Mesenchymal stem cell (in vitro differentiated cells and primary cell): ENCODE results near the gene RUNX1.

ENCODE experiments used
- DNase-seq: peaks from one replicate; pipeline ENCODE4 v3.0.0-alpha.2; 2013
- H2AFZ ChIP-seq: one replicate; pipeline ENCODE4 v1.6.1; 2013; ENCODE audit warnings: low read depth, mild to moderate bottlenecking, control low read depth, inconsistent platforms, low read length, moderate library complexity
- H2AK5ac ChIP-seq: 2 replicates; pipeline ENCODE4 v1.6.1; 2013; ENCODE audit warnings: low read length, moderate library complexity, mild to moderate bottlenecking, inconsistent platforms; ENCODE audit not compliant: severe bottlenecking
- H2BK120ac ChIP-seq: one replicate; pipeline ENCODE4 v1.6.1; 2013; ENCODE audit warnings: low read depth, mild to moderate bottlenecking, inconsistent platforms, low read length, moderate library complexity
- H2BK12ac ChIP-seq, 2 experiments: one replicate each; pipeline ENCODE4 v1.6.1; 2013; ENCODE audit warnings: inconsistent platforms in 2 of 2, low read length in 2 of 2, mild to moderate bottlenecking in 2 of 2, moderate library complexity in 2 of 2, control low read depth in 1 of 2
- H2BK15ac ChIP-seq: one replicate; pipeline ENCODE4 v1.6.1; 2013; ENCODE audit warnings: mild to moderate bottlenecking, low read depth, inconsistent platforms; ENCODE audit not compliant: poor library complexity, severe bottlenecking
- H2BK5ac ChIP-seq: 2 replicates; pipeline ENCODE4 v1.6.1; 2013; ENCODE audit warnings: low read depth, mild to moderate bottlenecking, low read length, control low read depth, inconsistent platforms; ENCODE audit not compliant: poor library complexity, severe bottlenecking
- H3K14ac ChIP-seq, 2 experiments: one replicate each; pipeline ENCODE4 v1.6.1; 2013; ENCODE audit warnings: inconsistent platforms in 2 of 2, low read length in 2 of 2, control low read depth in 1 of 2, mild to moderate bottlenecking in 1 of 2, moderate library complexity in 1 of 2
- H3K18ac ChIP-seq, 2 experiments: one replicate each; pipeline ENCODE4 v1.6.1; 2013; ENCODE audit warnings: inconsistent platforms in 2 of 2, low read length in 2 of 2, control low read depth in 1 of 2, low read depth in 1 of 2, mild to moderate bottlenecking in 1 of 2
- H3K23ac ChIP-seq, 2 experiments: one replicate each; pipeline ENCODE4 v1.6.1; 2013; ENCODE audit warnings: inconsistent platforms in 2 of 2, low read length in 2 of 2, mild to moderate bottlenecking in 2 of 2, moderate library complexity in 2 of 2, control low read depth in 1 of 2
- H3K27ac ChIP-seq: 2 replicates; pipeline ENCODE4 v1.5.1; 2013; ENCODE audit warnings: mild to moderate bottlenecking, moderate library complexity, low read length, control low read depth, inconsistent platforms; ENCODE audit not compliant: poor library complexity, severe bottlenecking
- H3K27me3 ChIP-seq, 2 experiments: 2 replicates each; pipeline versions ENCODE4 v1.6.1 to v1.7.0; 2013; ENCODE audit warnings: low read length in 2 of 2, mild to moderate bottlenecking in 2 of 2, moderate library complexity in 2 of 2, control low read depth in 1 of 2, inconsistent platforms in 1 of 2; ENCODE audit not compliant: control insufficient read depth in 1 of 2, insufficient read depth in 1 of 2
- H3K36me3 ChIP-seq, 2 experiments: 2 replicates each; pipeline versions ENCODE4 v1.6.1 to v1.7.0; 2013; ENCODE audit warnings: low read length in 2 of 2, control low read depth in 1 of 2, inconsistent platforms in 1 of 2, low read depth in 1 of 2, mild to moderate bottlenecking in 1 of 2; ENCODE audit not compliant: insufficient read depth in 2 of 2, control insufficient read depth in 1 of 2
- H3K4ac ChIP-seq, 2 experiments: one replicate each; pipeline ENCODE4 v1.6.1; 2013; ENCODE audit warnings: inconsistent platforms in 2 of 2, low read length in 2 of 2, mild to moderate bottlenecking in 2 of 2, moderate library complexity in 2 of 2, control low read depth in 1 of 2, low read depth in 1 of 2
- H3K4me1 ChIP-seq: 2 replicates; pipeline ENCODE4 v1.6.1; 2013; ENCODE audit warnings: low read depth, low read length, control low read depth; ENCODE audit not compliant: control insufficient read depth, insufficient read depth
- H3K4me2 ChIP-seq: 2 replicates; pipeline ENCODE4 v1.6.1; 2013; ENCODE audit warnings: low read length, mild to moderate bottlenecking, inconsistent platforms; ENCODE audit not compliant: poor library complexity, severe bottlenecking
- H3K4me3 ChIP-seq, 2 experiments: 2 replicates each; pipeline versions ENCODE4 v1.5.1 to v1.7.0; 2013; ENCODE audit warnings: low read length in 2 of 2, mild to moderate bottlenecking in 2 of 2, control low read depth in 1 of 2, low read depth in 1 of 2; ENCODE audit not compliant: insufficient read depth in 1 of 2
- H3K79me1 ChIP-seq: replicated peaks from 2 replicates; pipeline ENCODE4 v1.6.1; 2013; ENCODE audit warnings: mild to moderate bottlenecking, control low read depth, low read length, inconsistent platforms; ENCODE audit not compliant: poor library complexity, severe bottlenecking
- H3K9ac ChIP-seq: 2 replicates; pipeline ENCODE4 v1.7.0; 2013; ENCODE audit warnings: mild to moderate bottlenecking, low read length, moderate library complexity
- H3K9me3 ChIP-seq: 2 replicates; pipeline ENCODE4 v1.7.0; 2013; ENCODE audit warnings: mild to moderate bottlenecking, low read length; ENCODE audit not compliant: control insufficient read depth
- H4K8ac ChIP-seq: one replicate; pipeline ENCODE4 v1.6.1; 2013; ENCODE audit warnings: inconsistent platforms, mild to moderate bottlenecking, low read length, moderate library complexity
- H4K91ac ChIP-seq: one replicate; pipeline ENCODE4 v1.6.1; 2013; ENCODE audit warnings: mild to moderate bottlenecking, low read length, inconsistent platforms
- WGBS: methylation state at CpG from one replicate; pipeline ENCODE4 v1.1.7; 2013; ENCODE audit warnings: mixed read lengths; 5-methylcytosine and 5-hydroxymethylcytosine counted together

Gene RUNX1

DNA sequence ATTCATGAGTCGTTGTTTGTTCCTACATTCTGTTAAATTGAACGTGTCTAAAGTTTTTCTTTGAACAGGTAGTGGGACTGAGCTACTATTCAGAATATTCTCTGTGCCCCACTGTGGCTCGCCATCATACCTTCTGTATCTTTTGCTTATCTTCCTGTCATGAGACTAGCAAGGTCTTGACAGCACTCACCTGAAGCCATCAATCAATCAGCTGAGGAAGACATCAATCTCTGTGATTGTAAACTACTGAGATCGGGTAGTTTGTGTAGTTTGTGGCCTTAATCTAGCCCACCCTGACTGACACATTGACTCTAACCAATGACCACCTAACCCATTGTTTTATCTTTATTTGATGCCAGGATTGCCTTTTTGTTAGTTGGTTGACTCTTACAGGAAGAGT lies 17.7 kb upstream of the RUNX1 start:
- H3K14ac ChIP-seq = no peak overlapping the region
- no peak overlapping the region for H3K18ac ChIP-seq
- no peak overlapping the region for H2AFZ ChIP-seq
- no peaks in the 10 kb centered on the region for H3K27me3 ChIP-seq
- no peaks in the 10 kb centered on the region for H3K79me1 ChIP-seq
- no peak overlapping the region for H3K9ac ChIP-seq
- H3K36me3 ChIP-seq = no peaks in the 10 kb centered on the region
- no peak overlapping the region for H4K91ac ChIP-seq
- H3K4me1 ChIP-seq = no peaks in the 10 kb centered on the region
- H4K8ac ChIP-seq = no peak overlapping the region
- no peak overlapping the region for H3K23ac ChIP-seq
- WGBS = 100% methylated on average over 3 of the region's 4 CpGs
- no peak overlapping the region for H3K4me3 ChIP-seq
- no peak overlapping the region for H2AK5ac ChIP-seq
- H3K4ac ChIP-seq = no peak overlapping the region
- no peak overlapping the region for H2BK15ac ChIP-seq
- H3K4me2 ChIP-seq = no peak overlapping the region
- H2BK12ac ChIP-seq = no peak overlapping the region
- H3K27ac ChIP-seq = no peak overlapping the region
- H2BK5ac ChIP-seq = no peak overlapping the region
- no peak for DNase-seq
- H3K9me3 ChIP-seq = no peaks in the 10 kb centered on the region
- no peak overlapping the region for H2BK120ac ChIP-seq

DNA sequence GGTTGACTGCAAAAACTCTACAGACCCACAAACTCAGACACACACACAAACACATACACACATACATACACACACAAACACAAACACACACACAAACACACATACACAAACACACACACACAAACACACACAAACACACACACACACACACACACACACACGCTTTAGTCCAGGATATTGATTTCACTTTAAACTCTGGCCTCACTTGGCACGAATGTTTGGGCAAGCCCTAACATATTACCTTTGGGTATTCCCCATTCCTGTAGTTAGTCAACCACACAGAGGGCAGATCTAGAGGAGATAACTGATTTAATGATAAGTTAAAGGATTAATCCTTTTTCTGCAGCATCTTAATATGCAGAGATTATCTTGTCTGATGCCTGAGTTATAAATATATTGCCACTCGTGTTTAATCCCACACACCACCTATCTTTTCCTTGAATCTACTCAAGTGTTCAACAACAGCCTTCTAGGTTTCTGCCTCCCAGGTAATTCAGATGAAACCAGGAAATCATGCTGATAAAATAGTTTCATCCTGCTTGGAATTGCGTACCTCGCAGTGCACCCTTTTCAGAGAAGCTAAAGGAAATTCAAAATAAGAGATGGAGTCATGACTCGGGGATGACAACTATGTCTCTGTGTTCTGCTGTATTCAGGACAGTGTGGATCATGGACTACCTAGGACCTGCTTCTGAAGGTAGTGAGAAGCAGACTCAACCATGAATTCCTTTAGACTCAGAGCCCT lies 14.5 kb upstream of the RUNX1 start:
- no peak overlapping the region for H2BK5ac ChIP-seq

DNA sequence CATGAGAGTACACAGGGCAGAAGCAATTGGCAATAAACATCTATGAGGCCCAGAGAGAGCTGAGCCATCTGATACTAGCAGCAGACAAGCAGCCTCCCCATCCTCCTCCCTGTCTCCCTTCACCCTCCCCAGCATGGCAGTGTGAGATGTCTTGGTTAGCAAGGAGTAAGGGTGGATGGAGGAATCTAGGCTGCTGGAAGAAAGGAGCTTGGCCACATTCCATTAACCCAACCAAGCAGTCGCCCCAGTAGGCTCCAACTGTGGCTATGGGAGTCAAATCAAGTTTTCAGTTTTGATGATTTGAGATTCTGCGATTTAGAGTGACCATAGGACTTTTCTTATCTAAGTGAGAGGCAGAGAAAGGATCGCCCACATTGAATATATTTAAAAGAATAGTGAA lies 12.9 kb upstream of the RUNX1 start:
- Histone ChIP-seq H3K27me3 (no peaks in the 10 kb centered on the region), H2AK5ac (no peak overlapping the region), H2BK5ac (no peak overlapping the region), H3K4me3 (no peak overlapping the region), H3K4ac (peak overlapping the region in 1 of 2 experiments; percentile 55), H3K9ac (no peak overlapping the region), H3K4me1 (no peaks in the 10 kb centered on the region), H2AFZ (no peak overlapping the region), H3K79me1 (no peaks in the 10 kb centered on the region), H3K4me2 (no peak overlapping the region), H3K14ac (no peak overlapping the region), H4K8ac (no peak overlapping the region), H4K91ac (no peak overlapping the region), H3K9me3 (no peaks in the 10 kb centered on the region), H2BK15ac (no peak overlapping the region), H3K18ac (no peak overlapping the region), H3K36me3 (no peaks in the 10 kb centered on the region), H2BK12ac (no peak overlapping the region), H2BK120ac (no peak overlapping the region), H3K23ac (no peak overlapping the region), H3K27ac (no peak overlapping the region)
- WGBS = 96% methylated on average over 3 of the region's 3 CpGs
- no peak for DNase-seq

More for the DNA sequence above, 14.5 kb upstream of the RUNX1 start:
- H2BK12ac ChIP-seq = no peak overlapping the region
- no peak overlapping the region for H4K91ac ChIP-seq
- H4K8ac ChIP-seq = peak overlapping the region; percentile 12
- no peaks in the 10 kb centered on the region for H3K9me3 ChIP-seq
- no peak overlapping the region for H3K18ac ChIP-seq
- no peak overlapping the region for H2BK120ac ChIP-seq
- no peak overlapping the region for H3K4me3 ChIP-seq
- H3K27me3 ChIP-seq = no peaks in the 10 kb centered on the region
- H2AK5ac ChIP-seq = no peak overlapping the region
- no peak overlapping the region for H3K4me2 ChIP-seq
- H3K14ac ChIP-seq = no peak overlapping the region
- no peak overlapping the region for H3K9ac ChIP-seq
- no peak for DNase-seq
- no peak overlapping the region for H3K4ac ChIP-seq
- no peak overlapping the region for H2AFZ ChIP-seq
- no peak overlapping the region for H3K23ac ChIP-seq
- 96% methylated on average over 5 of the region's 6 CpGs for WGBS
- no peaks in the 10 kb centered on the region for H3K36me3 ChIP-seq
- H2BK15ac ChIP-seq = no peak overlapping the region
- no peaks in the 10 kb centered on the region for H3K79me1 ChIP-seq
- H3K4me1 ChIP-seq = no peaks in the 10 kb centered on the region
- no peak overlapping the region for H3K27ac ChIP-seq

DNA sequence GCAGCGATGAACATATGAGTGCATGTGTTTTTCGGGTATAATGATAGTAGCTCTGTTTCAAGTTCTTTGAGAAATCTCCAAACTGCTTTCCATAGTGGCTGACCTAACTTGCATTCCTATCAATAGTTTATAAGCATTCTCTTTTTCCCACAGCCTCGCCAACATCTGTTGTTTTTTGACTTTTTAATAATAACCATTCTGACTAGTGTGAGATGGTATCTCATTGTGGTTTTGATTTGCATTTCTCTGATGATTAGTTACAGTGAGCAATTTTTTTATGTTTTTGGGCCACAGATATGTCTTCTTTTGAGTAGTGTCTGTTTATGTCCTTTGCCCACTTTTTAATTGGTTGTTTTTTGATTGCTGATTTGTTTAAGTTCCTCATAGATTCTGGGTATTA lies 10.6 kb upstream of the RUNX1 start:
- no peak overlapping the region for H3K9ac ChIP-seq
- H2BK5ac ChIP-seq = no peak overlapping the region
- no peak overlapping the region for H2AK5ac ChIP-seq
- no peak overlapping the region for H4K91ac ChIP-seq
- H3K23ac ChIP-seq = no peak overlapping the region
- H3K27ac ChIP-seq = no peak overlapping the region
- 100% methylated on average over 1 of the region's 3 CpGs for WGBS
- no peak overlapping the region for H2BK15ac ChIP-seq
- H3K4me1 ChIP-seq = no peaks in the 10 kb centered on the region
- H3K79me1 ChIP-seq = no peaks in the 10 kb centered on the region
- no peaks in the 10 kb centered on the region for H3K9me3 ChIP-seq
- H3K18ac ChIP-seq = no peak overlapping the region
- H3K4me3 ChIP-seq = no peak overlapping the region
- no peak overlapping the region for H3K4me2 ChIP-seq
- H3K36me3 ChIP-seq = no peaks in the 10 kb centered on the region
- no peaks in the 10 kb centered on the region for H3K27me3 ChIP-seq
- no peak overlapping the region for H3K14ac ChIP-seq
- H4K8ac ChIP-seq = no peak overlapping the region
- no peak overlapping the region for H2BK12ac ChIP-seq
- H2AFZ ChIP-seq = no peak overlapping the region
- H2BK120ac ChIP-seq = no peak overlapping the region
- DNase-seq = no peak
- no peak overlapping the region for H3K4ac ChIP-seq
